ENCODE measurements around the gene ZNF454.

The ZNF454 gene

GRCh38 chr5:178940569-178941360 is at the start of gene ZNF454:
ZNF454 (plus strand) TSS chr5:178941198; CDS start chr5:178942792, 1,594 bp downstream.
- H3K4me1 Mint-ChIP-seq = no peaks in the 10 kb centered on the region
- no peak within 1 kb of the TSS for H3K4me3 Mint-ChIP-seq
- DNase-seq (ENCODE audit: low spot score in 2 of 2) (no peak), ATAC-seq (no peak)
- H3K36me3 Mint-ChIP-seq = no peaks in the 10 kb centered on the region
- peaks cover 41% of the 10 kb centered on the region for H3K9me3 Mint-ChIP-seq
- H3K27ac Mint-ChIP-seq = no peak within 1 kb of the TSS

GRCh38 chr5:178895615-178896571 is 45.1 kb upstream of the ZNF454 start, which contains the start of gene ZFP2:
ZFP2 (plus strand) TSS chr5:178895913; CDS start chr5:178931314, 35,401 bp downstream.
- Mint-ChIP-seq H3K4me1 (no peaks in the 10 kb centered on the region), H3K4me3 (peak within 1 kb of the TSS; percentile 67), H3K36me3 (no peaks in the 10 kb centered on the region), H3K9me3 (peaks cover 13% of the 10 kb centered on the region), H3K27ac (no peak within 1 kb of the TSS)
- ATAC-seq = peak; percentile 74
- no peak for DNase-seq (ENCODE audit: low spot score in 2 of 2)

GRCh38 chr5:178899289-178899688 is 41.7 kb upstream of the ZNF454 start:
- Mint-ChIP-seq H3K4me3 (no peak overlapping the region), H3K4me1 (no peaks in the 10 kb centered on the region)

GRCh38 chr5:178902849-178903248 is 38.1 kb upstream of the ZNF454 start:
- ATAC-seq (no peak), DNase-seq (ENCODE audit: low spot score in 2 of 2) (no peak)
- H3K27ac Mint-ChIP-seq = no peak overlapping the region
- H3K9me3 Mint-ChIP-seq = peaks cover 9% of the 10 kb centered on the region
- H3K4me3 Mint-ChIP-seq = no peak overlapping the region
- no peaks in the 10 kb centered on the region for H3K36me3 Mint-ChIP-seq
- H3K4me1 Mint-ChIP-seq = no peaks in the 10 kb centered on the region

More at GRCh38 chr5:178899289-178899688, 41.7 kb upstream of the ZNF454 start:
- Mint-ChIP-seq H3K9me3 (peaks cover 17% of the 10 kb centered on the region), H3K36me3 (no peaks in the 10 kb centered on the region), H3K27ac (no peak overlapping the region)
- ATAC-seq (no peak), DNase-seq (ENCODE audit: low spot score in 2 of 2) (no peak)

GRCh38 chr5:178931846-178932760 is 8.9 kb upstream of the ZNF454 start:
- H3K36me3 Mint-ChIP-seq = no peaks in the 10 kb centered on the region
- no peak overlapping the region for H3K27ac Mint-ChIP-seq
- H3K4me1 Mint-ChIP-seq = no peaks in the 10 kb centered on the region
- ATAC-seq (no peak), DNase-seq (ENCODE audit: low spot score in 2 of 2) (no peak)
- H3K9me3 Mint-ChIP-seq = peaks cover 57% of the 10 kb centered on the region
- H3K4me3 Mint-ChIP-seq = no peak overlapping the region

GRCh38 chr5:178941361-178941760 is 363 bp downstream of the ZNF454 start:
- ATAC-seq = no peak
- Mint-ChIP-seq H3K27ac (no peak overlapping the region), H3K4me1 (no peaks in the 10 kb centered on the region), H3K36me3 (no peaks in the 10 kb centered on the region), H3K4me3 (no peak overlapping the region), H3K9me3 (peaks cover 38% of the 10 kb centered on the region)
- DNase-seq (ENCODE audit: low spot score in 2 of 2) = no peak

GRCh38 chr5:178965465-178966055 is 24.6 kb downstream of the ZNF454 start:
- Mint-ChIP-seq H3K36me3 (no peaks in the 10 kb centered on the region), H3K4me1 (no peaks in the 10 kb centered on the region), H3K27ac (no peak overlapping the region), H3K9me3 (peaks cover 52% of the 10 kb centered on the region), H3K4me3 (no peak overlapping the region)
- DNase-seq (ENCODE audit: low spot score in 2 of 2) (no peak), ATAC-seq (no peak)

- DNase-seq (ENCODE audit: low spot score in 2 of 2) (no peak), ATAC-seq (no peak)
- H3K27ac Mint-ChIP-seq = no peak overlapping the region
- H3K4me1 Mint-ChIP-seq = no peaks in the 10 kb centered on the region
- H3K4me3 Mint-ChIP-seq = no peak overlapping the region
- H3K36me3 Mint-ChIP-seq = no peaks in the 10 kb centered on the region
- peaks cover 11% of the 10 kb centered on the region for H3K9me3 Mint-ChIP-seq
Measured at GRCh38 chr5:178981381-178981780, 40.4 kb downstream of the ZNF454 start.

GRCh38 chr5:178982941-178983340 is 41.9 kb downstream of the ZNF454 start:
- Mint-ChIP-seq H3K4me1 (no peaks in the 10 kb centered on the region), H3K4me3 (no peak overlapping the region), H3K27ac (no peak overlapping the region), H3K9me3 (peaks cover 7% of the 10 kb centered on the region), H3K36me3 (no peaks in the 10 kb centered on the region)
- ATAC-seq (no peak), DNase-seq (ENCODE audit: low spot score in 2 of 2) (no peak)

- DNase-seq (ENCODE audit: low spot score in 2 of 2) = no peak
- H3K4me1 Mint-ChIP-seq = no peaks in the 10 kb centered on the region
- no peak for ATAC-seq
- no peak overlapping the region for H3K4me3 Mint-ChIP-seq
- H3K9me3 Mint-ChIP-seq = peaks cover 6% of the 10 kb centered on the region
- H3K27ac Mint-ChIP-seq = no peak overlapping the region
- H3K36me3 Mint-ChIP-seq = no peaks in the 10 kb centered on the region
Measured at GRCh38 chr5:178983728-178984127, 42.7 kb downstream of the ZNF454 start.

- Mint-ChIP-seq H3K27ac (no peak overlapping the region), H3K36me3 (no peaks in the 10 kb centered on the region), H3K9me3 (peaks cover 6% of the 10 kb centered on the region), H3K4me1 (no peaks in the 10 kb centered on the region), H3K4me3 (no peak overlapping the region)
- ATAC-seq = no peak
- DNase-seq (ENCODE audit: low spot score in 2 of 2) = no peak
Measured at GRCh38 chr5:178984145-178985072, 43.4 kb downstream of the ZNF454 start.

- Mint-ChIP-seq H3K9me3 (peaks cover 3% of the 10 kb centered on the region), H3K4me3 (no peak overlapping the region), H3K36me3 (no peaks in the 10 kb centered on the region), H3K27ac (no peak overlapping the region), H3K4me1 (no peaks in the 10 kb centered on the region)
- ATAC-seq (no peak), DNase-seq (ENCODE audit: low spot score in 2 of 2) (no peak)
Measured at GRCh38 chr5:178986326-178986960, 45.4 kb downstream of the ZNF454 start.

- Mint-ChIP-seq H3K27ac (no peak overlapping the region), H3K36me3 (no peaks in the 10 kb centered on the region), H3K4me1 (peaks cover 3% of the 10 kb centered on the region), H3K4me3 (no peak overlapping the region), H3K9me3 (peaks cover 3% of the 10 kb centered on the region)
- ATAC-seq (no peak), DNase-seq (ENCODE audit: low spot score in 2 of 2) (no peak)
Measured at GRCh38 chr5:178988436-178989220, 47.6 kb downstream of the ZNF454 start.

Data from stimulated activated effector memory CD8-positive, alpha-beta T cell treated with anti-CD3 and anti-CD28 coated beads, Interleukin-12 subunit alpha, Interleukin-12 subunit beta, amount 100 ng/mL, for 72 hours (primary cell).